ENCODE results near the gene MYB.
"Not testable (repeated sequence)": the region's sequence is repeated elsewhere in the genome, so short reads cannot be mapped to it uniquely, and the experiment has no call there.

The MYB gene

DNA sequence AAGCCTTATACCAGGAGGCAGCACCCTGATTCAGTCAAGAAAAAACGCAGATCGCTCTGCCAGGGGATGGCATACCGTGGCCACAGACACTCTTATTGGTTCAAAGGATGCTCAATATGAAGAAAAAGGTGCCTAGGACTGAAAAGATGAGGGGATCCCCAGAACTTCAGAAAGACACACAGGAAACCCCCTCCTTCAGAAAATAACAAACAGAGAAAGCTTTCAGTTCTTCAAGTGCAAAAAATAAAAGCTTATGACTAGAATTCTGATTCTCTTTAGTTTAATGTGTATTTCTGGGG lies 17.7 kb upstream of the MYB start:
- CTCF ChIA-PET = interaction anchor here (0.9 to 13.4 kb wide), 17 partner anchors 9 to 110 kb away, joined by 3 to 135 read pairs (median 6); partner anchors contain the start of genes HBS1L and MYB
- TF ChIP-seq, protein P1, sequence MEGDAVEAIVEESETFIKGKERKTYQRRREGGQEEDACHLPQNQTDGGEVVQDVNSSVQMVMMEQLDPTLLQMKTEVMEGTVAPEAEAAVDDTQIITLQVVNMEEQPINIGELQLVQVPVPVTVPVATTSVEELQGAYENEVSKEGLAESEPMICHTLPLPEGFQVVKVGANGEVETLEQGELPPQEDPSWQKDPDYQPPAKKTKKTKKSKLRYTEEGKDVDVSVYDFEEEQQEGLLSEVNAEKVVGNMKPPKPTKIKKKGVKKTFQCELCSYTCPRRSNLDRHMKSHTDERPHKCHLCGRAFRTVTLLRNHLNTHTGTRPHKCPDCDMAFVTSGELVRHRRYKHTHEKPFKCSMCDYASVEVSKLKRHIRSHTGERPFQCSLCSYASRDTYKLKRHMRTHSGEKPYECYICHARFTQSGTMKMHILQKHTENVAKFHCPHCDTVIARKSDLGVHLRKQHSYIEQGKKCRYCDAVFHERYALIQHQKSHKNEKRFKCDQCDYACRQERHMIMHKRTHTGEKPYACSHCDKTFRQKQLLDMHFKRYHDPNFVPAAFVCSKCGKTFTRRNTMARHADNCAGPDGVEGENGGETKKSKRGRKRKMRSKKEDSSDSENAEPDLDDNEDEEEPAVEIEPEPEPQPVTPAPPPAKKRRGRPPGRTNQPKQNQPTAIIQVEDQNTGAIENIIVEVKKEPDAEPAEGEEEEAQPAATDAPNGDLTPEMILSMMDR (IDR thresholded peaks at IDR 0.05; ENCODE audit: control extremely low read depth, extremely low read depth, low read depth, missing control alignments) = peak; percentile 1
- POLR2A ChIA-PET = interaction anchor here (0.6 kb wide), 1 partner anchor 75 kb away, joined by 12 read pairs; no protein-coding TSS in a partner anchor
- DNase-seq (ENCODE audit: extremely low spot score) = peak; percentile 58

DNA sequence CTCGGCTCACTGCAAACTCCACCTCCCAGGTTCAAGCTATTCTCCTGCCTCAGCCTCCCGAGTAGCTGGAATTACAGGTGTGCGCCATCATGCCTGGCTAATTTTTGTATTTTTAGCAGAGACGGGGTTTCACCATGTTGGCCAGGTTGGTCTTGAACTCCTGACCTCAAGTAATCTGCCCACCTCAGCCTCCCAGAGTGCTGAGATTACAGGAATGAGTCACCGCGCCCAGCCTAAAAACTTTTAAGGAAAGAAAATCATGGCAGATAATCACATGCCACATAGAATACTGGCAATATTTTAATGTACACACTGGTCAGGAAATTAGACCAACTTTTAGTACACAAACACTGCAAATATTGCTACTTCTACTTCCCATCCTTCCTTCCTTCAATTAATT lies 16.7 kb upstream of the MYB start:
- POLR2A ChIA-PET; DNase-seq (ENCODE audit: extremely low spot score): not testable (repeated sequence)
- CTCF ChIA-PET = interaction anchor here (1.0 to 13.4 kb wide), 10 partner anchors 8 to 58 kb away, joined by 3 to 135 read pairs (median 4); partner anchors contain the start of gene MYB

DNA sequence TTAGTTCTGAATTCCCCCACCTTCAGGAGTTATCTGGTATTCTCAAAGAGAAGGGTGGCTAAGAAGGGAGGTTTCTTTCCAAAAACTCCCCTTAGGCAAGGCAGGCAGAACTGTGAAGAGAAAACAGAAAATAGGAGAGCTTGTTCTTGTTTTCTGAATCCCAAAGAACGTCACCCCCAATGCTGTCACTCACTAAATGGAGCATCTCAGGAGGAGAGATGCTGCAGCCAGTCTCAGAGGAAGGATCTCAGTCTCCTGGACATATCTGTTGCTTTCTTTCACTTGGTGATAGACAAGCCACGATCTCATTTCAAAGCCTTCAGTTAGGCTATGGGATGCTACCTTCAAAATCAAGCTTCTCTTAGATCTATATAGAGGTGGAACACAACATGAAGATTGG lies 16.1 kb upstream of the MYB start:
- ChIA-PET CTCF (interaction anchor here (1.0 to 13.4 kb wide), 9 partner anchors 8 to 57 kb away, joined by 3 to 135 read pairs (median 4); partner anchors contain the start of gene MYB), POLR2A (no interaction called here)
- TF ChIP-seq, protein P1 (IDR thresholded peaks at IDR 0.05; ENCODE audit: control extremely low read depth, extremely low read depth, low read depth, missing control alignments) = no peak
- no peak for DNase-seq (ENCODE audit: extremely low spot score)

DNA sequence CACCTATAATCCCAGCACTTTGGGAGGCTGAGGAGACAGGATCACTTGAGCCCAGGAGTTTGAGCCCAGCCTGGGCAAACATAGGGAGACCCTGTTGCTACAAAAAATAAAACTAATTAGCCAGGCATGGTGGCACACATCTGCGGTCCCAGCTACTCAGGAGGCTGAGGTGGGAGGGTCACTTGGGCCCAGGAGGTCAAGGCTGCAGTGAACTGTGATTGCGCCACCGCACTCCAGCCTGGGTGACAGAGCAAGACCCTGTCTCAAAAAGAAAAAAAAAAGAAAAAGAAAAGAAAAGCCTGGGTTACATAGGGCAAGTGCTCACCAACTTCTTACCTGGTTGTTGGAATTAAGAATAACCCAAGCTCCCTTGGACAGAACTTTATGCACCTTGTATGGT lies 14.6 kb upstream of the MYB start:
- TF ChIP-seq, protein P1 (IDR thresholded peaks at IDR 0.05; ENCODE audit: control extremely low read depth, extremely low read depth, low read depth, missing control alignments) = no peak
- POLR2A ChIA-PET = no interaction called here
- CTCF ChIA-PET = interaction anchor here (1.0 to 13.4 kb wide), 2 partner anchors 10 to 26 kb away, joined by 4 to 135 read pairs; no protein-coding TSS in a partner anchor
- DNase-seq (ENCODE audit: extremely low spot score) = no peak

DNA sequence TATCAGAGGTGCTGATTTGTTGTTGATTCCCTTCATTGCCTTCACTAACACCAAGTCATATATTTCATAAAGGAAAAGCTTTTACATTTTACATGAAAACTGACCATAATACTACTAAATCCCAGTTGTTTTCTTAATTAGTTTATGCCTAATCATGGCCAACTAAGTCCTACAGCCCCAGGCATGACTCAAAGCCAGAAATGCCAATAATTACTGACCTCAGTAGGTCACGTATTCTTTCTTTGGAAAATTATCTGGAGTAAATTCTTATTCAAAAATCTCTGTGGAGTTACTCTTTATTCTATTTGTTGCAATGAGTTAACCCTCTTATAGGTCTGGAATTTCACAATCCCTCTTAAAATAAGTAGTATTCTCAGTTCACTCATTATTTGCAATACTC lies 13.5 kb upstream of the MYB start:
- ChIA-PET CTCF (interaction anchor here (0.8 to 13.4 kb wide), 11 partner anchors 9 to 113 kb away, joined by 3 to 135 read pairs (median 5); partner anchors contain the start of gene HBS1L), POLR2A (interaction anchor here (0.6 kb wide), 1 partner anchor 238 kb away, joined by 5 read pairs; no protein-coding TSS in a partner anchor)
- TF ChIP-seq, protein P1 (IDR thresholded peaks at IDR 0.05; ENCODE audit: control extremely low read depth, extremely low read depth, low read depth, missing control alignments) = no peak
- no peak for DNase-seq (ENCODE audit: extremely low spot score)

DNA sequence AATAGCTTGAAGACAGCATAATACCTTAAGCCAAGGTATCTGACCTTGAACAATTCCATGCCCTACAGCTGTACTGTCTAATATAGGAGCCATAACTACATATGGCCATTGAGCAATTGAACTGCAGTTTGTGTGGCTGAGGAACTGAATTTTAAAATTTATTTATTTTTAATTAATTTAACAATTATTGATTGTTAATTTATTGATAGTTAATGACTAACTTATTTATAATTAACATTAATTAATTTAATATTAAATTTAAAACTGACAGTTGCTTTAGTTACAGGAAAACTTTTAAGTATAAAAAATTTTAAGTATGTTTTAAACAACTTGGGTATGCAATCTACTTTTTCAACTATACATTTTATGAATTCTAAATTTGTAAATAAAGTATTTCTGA lies 12.3 kb upstream of the MYB start:
- ChIA-PET CTCF (interaction anchor here (1.5 to 2.1 kb wide), 6 partner anchors 8 to 15 kb away, joined by 5 to 10 read pairs (median 6); no protein-coding TSS in a partner anchor), POLR2A (no interaction called here)
- TF ChIP-seq, protein P1 (IDR thresholded peaks at IDR 0.05; ENCODE audit: control extremely low read depth, extremely low read depth, low read depth, missing control alignments) = no peak
- DNase-seq (ENCODE audit: extremely low spot score) = no peak

DNA sequence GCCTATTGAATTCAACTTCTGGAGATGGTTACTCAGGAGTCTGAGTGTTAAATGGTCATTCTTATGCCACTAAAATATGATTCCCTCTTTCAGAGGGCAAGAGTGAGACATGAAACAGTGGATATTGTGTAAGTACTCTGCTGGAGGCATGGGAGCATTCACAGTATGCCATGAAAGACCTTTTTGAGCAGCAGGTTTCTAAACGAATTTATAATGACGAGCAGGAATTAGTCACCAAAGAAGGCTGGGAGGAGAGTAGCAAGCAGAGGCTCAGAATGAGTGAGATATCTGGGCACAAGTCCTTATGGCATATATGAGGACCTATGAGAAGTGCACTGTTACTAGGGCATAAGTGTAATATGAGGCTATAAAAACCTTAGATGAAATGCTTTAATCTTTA lies 10.9 kb upstream of the MYB start:
- no peak for DNase-seq (ENCODE audit: extremely low spot score)
- TF ChIP-seq, protein P1 (IDR thresholded peaks at IDR 0.05; ENCODE audit: control extremely low read depth, extremely low read depth, low read depth, missing control alignments) = no peak
- ChIA-PET POLR2A (no interaction called here), CTCF (interaction anchor here (0.7 to 1.4 kb wide), 5 partner anchors 10 to 35 kb away, joined by 3 to 8 read pairs (median 4); partner anchors contain the start of gene MYB)

Measured in GM10248 (cell line).